ENCODE measurements around the gene BCAS3. TPM values are rescaled to one million over a fixed set of nuclear protein-coding genes. Genes with fewer than 3 reads are reported as not detected.

BCAS3 gene
- total RNA-seq, 1 experiment from 2014 or later = 14.3 TPM

DNA sequence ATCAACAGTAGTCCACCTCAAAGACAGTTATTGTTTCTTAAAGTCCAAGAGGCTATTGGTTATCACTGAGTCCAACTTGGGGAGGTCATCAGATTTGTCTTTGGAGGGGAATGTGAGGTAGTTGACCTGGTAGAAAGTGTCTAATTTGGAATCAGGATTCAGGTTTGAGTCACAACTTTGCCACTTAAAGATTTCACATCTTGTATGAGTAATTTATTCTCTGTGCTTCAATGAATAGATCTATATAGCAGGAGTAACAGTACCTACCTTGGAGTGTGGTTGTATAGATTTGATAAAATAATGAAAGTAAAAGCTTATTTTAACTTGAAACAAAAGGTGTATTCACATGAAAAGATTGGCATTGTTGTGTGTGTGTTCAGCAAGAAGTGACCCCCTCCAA, 602.7 kb downstream of the BCAS3 start:
- DNase-seq (ENCODE audit: low read depth in 1 of 2, low spot score in 2 of 2) = no peak
- H3K4me1 ChIP-seq (replicated peaks) = peaks cover 21% of the 10 kb centered on the region
- H3K9me3 ChIP-seq (replicated peaks) = no peaks in the 10 kb centered on the region; the same call in 1 of the 2 replicates
- no peak overlapping the region for H3K4me3 ChIP-seq
- H3K27me3 ChIP-seq (replicated peaks) = no peaks in the 10 kb centered on the region
- H3K36me3 ChIP-seq = no peaks in the 10 kb centered on the region
- no peak overlapping the region for H3K27ac ChIP-seq

DNA sequence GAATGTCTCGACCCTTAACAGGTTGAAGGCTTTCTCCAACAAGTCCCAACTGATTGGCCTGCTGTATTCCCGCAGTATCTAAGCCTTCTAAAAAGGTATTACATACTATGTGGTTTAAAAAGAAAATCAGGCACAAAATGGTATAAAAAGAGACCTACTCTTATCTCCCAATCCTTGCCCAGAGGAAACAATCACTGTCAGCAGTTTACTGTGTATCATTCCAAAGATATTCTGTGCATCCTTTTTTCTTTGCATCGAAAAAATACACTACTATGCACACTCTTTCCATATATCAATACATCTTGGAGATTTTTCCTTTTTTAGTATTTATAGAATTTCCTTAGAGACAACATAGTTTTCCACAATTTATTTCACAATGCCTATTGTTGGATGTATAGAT, 603.2 kb downstream of the BCAS3 start:
- no peak overlapping the region for H3K27ac ChIP-seq
- no peak for DNase-seq (ENCODE audit: low read depth in 1 of 2, low spot score in 2 of 2)
- H3K36me3 ChIP-seq = no peaks in the 10 kb centered on the region
- no peaks in the 10 kb centered on the region for H3K27me3 ChIP-seq (replicated peaks)
- H3K4me1 ChIP-seq (replicated peaks) = peaks cover 26% of the 10 kb centered on the region
- H3K4me3 ChIP-seq = no peak overlapping the region
- no peaks in the 10 kb centered on the region; the same call in 1 of the 2 replicates for H3K9me3 ChIP-seq (replicated peaks)

DNA sequence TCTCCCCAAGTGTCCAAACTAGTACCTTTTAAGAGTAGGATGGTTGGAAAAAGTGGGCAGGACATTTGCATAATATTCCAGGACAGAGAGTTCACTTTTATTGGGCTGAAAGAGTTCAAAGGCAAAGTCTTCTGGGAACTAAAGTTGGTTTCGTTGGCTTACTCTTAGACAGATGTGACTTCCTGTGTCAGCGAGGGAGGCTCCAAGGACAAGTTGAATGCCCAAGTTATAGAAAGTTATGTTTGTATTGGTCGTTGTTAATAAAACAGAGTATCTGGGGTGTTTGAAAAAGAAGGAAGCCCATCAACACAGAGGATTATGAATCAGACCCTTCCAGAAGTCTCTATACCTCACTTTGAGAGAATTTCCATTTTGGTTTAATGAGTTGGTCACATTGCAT, 604.7 kb downstream of the BCAS3 start:
- no peaks in the 10 kb centered on the region for H3K36me3 ChIP-seq
- no peak for DNase-seq (ENCODE audit: low read depth in 1 of 2, low spot score in 2 of 2)
- H3K27me3 ChIP-seq (replicated peaks) = no peaks in the 10 kb centered on the region
- peaks cover 35% of the 10 kb centered on the region for H3K4me1 ChIP-seq (replicated peaks)
- H3K27ac ChIP-seq = no peak overlapping the region
- no peak overlapping the region for H3K4me3 ChIP-seq
- no peaks in the 10 kb centered on the region; the same call in 1 of the 2 replicates for H3K9me3 ChIP-seq (replicated peaks)

DNA sequence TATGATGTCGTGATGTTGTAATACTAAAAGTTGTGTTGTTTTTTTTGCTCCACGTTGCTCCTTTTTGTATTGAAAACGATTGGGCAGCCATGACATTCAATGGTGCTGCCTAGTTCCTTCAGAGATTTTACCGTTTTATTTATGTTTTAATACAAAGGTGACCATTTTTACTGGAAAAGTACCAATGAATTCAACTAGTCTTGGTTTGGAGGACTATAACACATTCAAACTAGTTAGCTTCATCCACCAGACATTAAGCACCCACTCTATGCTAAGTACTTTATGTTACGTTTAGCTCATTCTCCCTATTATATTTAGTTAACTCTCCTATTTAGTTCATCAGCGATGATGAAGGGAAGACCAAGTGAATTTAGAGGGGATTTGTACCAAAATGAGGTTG, 605.4 kb downstream of the BCAS3 start:
- Histone ChIP-seq H3K27me3 (replicated peaks) (no peaks in the 10 kb centered on the region), H3K27ac (no peak overlapping the region), H3K4me1 (replicated peaks) (peaks cover 35% of the 10 kb centered on the region), H3K36me3 (no peaks in the 10 kb centered on the region), H3K4me3 (no peak overlapping the region), H3K9me3 (replicated peaks) (no peaks in the 10 kb centered on the region; the same call in 1 of the 2 replicates)
- no peak for DNase-seq (ENCODE audit: low read depth in 1 of 2, low spot score in 2 of 2)

DNA sequence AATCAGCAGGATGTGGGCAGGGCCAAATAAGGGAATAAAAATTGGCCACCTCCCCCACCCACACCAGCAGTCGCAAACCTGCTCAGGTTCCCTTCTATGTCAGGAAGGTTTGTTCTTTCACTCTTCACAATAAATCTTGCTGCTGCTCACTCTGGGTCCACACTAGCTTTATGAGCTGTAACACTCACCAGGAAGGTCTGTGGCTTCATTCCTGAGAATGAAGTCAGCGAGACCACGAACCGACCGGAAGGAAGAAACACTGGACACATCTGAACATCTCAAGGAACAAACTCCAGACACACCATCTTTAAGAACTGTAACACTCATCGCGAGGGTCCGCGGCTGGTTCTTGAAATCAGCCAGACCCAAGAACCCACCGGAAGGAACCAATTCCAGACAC, 606.5 kb downstream of the BCAS3 start:
- Histone ChIP-seq H3K27ac (peak overlapping the region; percentile 77), H3K4me3 (no peak overlapping the region), H3K4me1 (replicated peaks) (peaks cover 35% of the 10 kb centered on the region)

DNA sequence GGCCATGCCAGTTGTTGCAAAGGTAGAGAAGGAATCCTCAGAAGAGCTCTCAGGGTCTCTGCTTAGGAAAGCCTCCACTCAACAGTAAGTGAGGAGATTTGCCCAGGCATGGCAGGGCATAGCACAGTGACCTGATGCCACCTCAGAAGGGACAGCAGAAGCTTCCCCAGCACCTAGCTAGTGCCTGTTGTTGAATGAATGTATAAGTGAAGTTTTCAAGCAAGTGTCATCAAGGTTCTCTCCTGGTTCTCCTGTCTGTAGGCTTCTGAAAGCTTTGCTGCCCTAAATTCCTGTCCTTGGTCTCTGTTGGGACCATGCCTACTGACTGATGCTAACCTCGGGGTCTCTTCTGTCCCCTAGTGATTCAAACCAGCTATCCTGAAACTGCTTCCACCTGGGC, 607.1 kb downstream of the BCAS3 start:
- Histone ChIP-seq H3K4me1 (replicated peaks) (peaks cover 35% of the 10 kb centered on the region), H3K36me3 (no peaks in the 10 kb centered on the region), H3K27me3 (replicated peaks) (no peaks in the 10 kb centered on the region), H3K4me3 (no peak overlapping the region), H3K9me3 (replicated peaks) (peaks cover 2% of the 10 kb centered on the region; the same call in 1 of the 2 replicates), H3K27ac (peak overlapping the region; percentile 77)
- no peak for DNase-seq (ENCODE audit: low read depth in 1 of 2, low spot score in 2 of 2)

More for the DNA sequence above, 606.5 kb downstream of the BCAS3 start:
- H3K27me3 ChIP-seq (replicated peaks) = no peaks in the 10 kb centered on the region
- H3K36me3 ChIP-seq = no peaks in the 10 kb centered on the region
- peaks cover 2% of the 10 kb centered on the region; the same call in 1 of the 2 replicates for H3K9me3 ChIP-seq (replicated peaks)
- peak; percentile 79 to 80 for DNase-seq (ENCODE audit: low read depth in 1 of 2, low spot score in 2 of 2)

DNA sequence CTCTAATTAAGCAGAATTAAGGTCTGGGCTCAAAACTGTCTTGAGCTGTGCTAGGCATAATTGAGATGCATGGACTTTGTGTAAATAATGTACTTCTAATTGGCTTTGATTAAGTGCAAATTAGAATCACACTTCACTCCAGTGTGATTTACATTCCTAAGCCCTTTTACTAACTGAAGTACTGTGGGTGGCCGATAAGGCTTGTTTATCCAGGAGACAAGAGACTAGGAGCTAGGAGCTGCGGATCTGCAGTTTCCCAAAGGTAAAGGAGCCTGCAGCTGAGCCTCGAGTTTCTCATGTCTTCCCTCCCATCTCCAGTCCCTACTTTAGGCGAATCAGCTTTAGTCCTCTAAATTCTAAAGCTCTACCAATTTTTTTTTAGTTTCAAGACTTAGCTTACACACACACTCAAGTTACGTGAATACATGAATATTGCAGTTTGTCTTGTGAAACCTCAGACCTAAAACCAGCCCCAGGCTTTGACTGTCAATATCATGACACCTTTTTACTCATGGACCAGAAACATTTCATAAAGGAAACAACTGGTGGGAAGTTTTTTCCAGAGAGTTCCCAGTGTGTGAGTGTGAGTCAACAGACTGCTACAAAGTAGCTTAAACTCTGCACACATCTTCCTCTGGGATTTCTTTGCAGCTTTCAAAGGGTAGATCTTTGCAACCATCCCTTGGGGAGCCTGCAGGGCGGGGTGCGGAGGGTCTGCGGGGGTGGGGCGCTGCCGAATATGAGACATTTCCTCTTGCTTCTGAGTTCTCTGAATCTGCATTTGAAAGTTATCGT, 608.1 kb downstream of the BCAS3 start:
- peaks cover 2% of the 10 kb centered on the region; the same call in 1 of the 2 replicates for H3K9me3 ChIP-seq (replicated peaks)
- peak overlapping the region; percentile 77 for H3K27ac ChIP-seq
- H3K36me3 ChIP-seq = no peaks in the 10 kb centered on the region
- peak in 1 of 2 experiments; percentile 59 for DNase-seq (ENCODE audit: low read depth in 1 of 2, low spot score in 2 of 2)
- H3K4me1 ChIP-seq (replicated peaks) = peaks cover 35% of the 10 kb centered on the region
- no peaks in the 10 kb centered on the region for H3K27me3 ChIP-seq (replicated peaks)
- no peak overlapping the region for H3K4me3 ChIP-seq

DNA sequence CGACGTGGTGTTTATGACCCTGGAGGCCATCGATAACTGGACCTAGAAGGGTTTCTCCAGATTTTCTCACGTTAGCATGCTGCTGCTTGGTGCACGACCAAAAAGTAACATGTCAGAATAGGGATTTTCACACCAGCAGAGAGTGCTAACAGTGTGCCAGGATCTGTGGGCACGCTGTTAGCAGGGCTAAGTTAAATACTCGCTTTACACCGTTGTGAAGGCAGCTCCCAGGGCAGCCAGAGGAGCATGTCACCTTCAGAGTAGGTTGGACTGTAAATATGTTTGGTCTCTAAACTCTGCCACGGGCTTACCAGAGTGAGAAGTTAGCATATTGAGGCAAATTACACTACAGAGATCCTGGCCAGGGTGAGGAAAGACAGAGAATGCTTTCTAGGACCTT, 608.8 kb downstream of the BCAS3 start:
- Histone ChIP-seq H3K4me1 (replicated peaks) (peaks cover 35% of the 10 kb centered on the region), H3K36me3 (no peaks in the 10 kb centered on the region), H3K27ac (peak overlapping the region; percentile 77), H3K4me3 (no peak overlapping the region), H3K9me3 (replicated peaks) (peaks cover 2% of the 10 kb centered on the region; the same call in 1 of the 2 replicates), H3K27me3 (replicated peaks) (no peaks in the 10 kb centered on the region)
- no peak for DNase-seq (ENCODE audit: low read depth in 1 of 2, low spot score in 2 of 2)

DNA sequence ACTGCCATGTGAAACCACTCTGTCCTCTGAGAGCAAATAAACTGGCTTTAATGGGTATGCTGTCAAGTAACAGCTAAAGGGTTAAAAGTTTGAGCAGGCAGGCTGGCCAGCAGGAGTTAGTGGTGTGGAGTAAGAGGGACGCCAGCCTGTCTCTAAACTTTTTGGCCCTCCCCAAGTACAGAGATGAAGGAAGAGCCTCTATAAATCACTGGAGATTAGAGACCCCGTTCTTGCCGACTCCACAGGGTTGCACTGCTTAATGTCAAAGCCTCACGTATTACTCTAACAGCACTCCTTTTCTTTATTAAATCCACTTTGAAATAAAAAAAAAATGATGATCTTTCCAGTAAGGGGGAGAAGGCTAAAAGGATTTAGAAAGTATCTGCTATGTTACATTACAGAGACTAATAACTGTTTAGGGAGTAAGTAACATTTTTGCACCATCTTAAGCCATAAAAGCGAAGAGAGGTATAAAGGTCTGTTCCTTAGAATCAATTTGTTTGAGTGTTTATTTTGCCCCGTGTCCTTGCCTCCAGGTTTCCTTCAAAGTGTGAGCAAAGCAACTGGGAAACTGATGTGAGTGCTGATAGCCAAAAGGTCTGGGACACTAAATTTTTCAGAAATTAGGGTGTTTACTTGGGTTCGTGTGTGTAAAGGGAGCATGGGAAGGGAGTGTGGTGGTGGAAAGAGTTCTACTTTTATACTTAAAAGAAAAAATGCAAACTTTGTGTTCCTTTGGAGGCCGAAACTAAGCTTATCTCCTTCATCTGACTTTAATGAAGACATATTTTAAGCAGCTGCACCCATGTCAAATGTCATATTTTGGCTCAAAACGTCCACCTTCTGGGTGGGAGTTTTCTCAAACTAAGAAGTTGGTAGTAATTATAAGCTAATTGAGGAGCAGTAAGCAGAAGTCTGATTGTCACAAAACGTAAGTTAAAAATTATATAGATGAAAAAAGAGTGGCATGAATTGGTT, 612.0 kb downstream of the BCAS3 start:
- Histone ChIP-seq H3K27me3 (replicated peaks) (no peaks in the 10 kb centered on the region), H3K4me1 (replicated peaks) (peaks cover 28% of the 10 kb centered on the region), H3K4me3 (no peak overlapping the region), H3K9me3 (replicated peaks) (0 out of 2 replicates have a peak, but pooled peaks cover 2% of the 10 kb centered on the region), H3K36me3 (no peaks in the 10 kb centered on the region), H3K27ac (no peak overlapping the region)
- DNase-seq (ENCODE audit: low read depth in 1 of 2, low spot score in 2 of 2) = no peak

DNA sequence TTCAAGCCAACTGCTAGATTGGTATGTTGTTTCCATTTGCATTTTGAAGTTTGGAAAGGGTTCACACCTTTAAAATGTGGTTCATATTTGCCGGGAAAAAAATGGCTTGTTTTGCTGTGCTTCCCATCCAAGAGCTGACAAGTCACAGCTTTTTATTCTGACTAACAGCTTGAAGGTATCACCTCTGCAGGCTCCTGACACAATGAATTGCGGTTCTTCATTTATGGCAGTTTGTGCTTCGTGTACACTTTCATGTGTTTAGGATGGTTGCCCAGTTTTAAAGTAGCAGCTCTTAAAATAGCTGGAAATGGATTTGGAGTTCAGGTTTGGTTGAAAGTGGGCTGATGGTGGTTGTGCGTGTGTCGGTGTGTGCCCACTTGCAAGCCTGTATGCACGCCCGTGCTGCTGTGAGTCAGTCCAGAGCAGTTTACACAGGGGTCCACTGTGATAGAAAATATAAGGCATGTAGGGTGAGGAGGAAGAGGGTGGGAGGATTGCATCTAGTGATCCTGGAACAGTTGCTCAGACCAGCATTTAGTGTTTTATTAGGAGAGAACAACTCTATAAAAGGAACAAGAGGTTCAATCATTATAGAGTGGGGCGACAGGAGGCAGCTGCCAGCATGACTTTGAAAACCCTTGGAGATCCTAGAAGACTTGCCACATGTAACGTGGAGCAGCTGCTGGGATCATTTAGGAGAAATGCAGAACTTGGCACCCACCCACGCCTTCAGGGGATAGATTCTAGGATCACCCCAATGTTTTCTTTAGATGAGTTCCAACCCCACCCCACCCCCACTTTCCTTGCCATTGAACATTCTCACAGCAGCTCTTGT, 614.0 kb downstream of the BCAS3 start:
- Histone ChIP-seq H3K36me3 (no peaks in the 10 kb centered on the region), H3K4me3 (no peak overlapping the region), H3K4me1 (replicated peaks) (peaks cover 16% of the 10 kb centered on the region), H3K27me3 (replicated peaks) (no peaks in the 10 kb centered on the region), H3K27ac (no peak overlapping the region), H3K9me3 (replicated peaks) (0 out of 2 replicates have a peak, but pooled peaks cover 2% of the 10 kb centered on the region)
- DNase-seq (ENCODE audit: low read depth in 1 of 2, low spot score in 2 of 2) = no peak

DNA sequence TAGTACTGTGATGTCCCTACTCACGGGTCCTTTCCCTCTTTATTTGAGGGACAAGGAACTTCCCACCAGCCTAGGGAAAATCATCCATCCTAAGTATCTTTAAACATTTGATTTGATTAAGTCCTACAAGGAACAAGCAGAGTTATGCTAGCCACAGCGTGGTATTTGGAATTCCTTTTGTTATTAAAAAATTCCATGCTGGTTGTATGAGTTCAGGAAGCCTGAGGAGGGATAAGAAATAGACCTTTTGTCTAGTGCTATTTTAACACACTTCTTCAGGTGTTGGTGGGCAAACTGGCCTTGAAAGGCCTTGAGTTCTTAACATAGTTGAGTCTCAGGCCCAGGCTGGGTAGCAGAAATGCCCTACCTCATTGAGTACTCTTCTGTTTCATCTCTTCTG, 616.6 kb downstream of the BCAS3 start:
- peaks cover 15% of the 10 kb centered on the region for H3K4me1 ChIP-seq (replicated peaks)
- no peak overlapping the region for H3K4me3 ChIP-seq
- H3K27ac ChIP-seq = peak overlapping the region; percentile 55
- no peaks in the 10 kb centered on the region for H3K36me3 ChIP-seq
- no peaks in the 10 kb centered on the region for H3K9me3 ChIP-seq (replicated peaks)
- no peaks in the 10 kb centered on the region for H3K27me3 ChIP-seq (replicated peaks)
- peak in 1 of 2 experiments; percentile 23 for DNase-seq (ENCODE audit: low read depth in 1 of 2, low spot score in 2 of 2)

DNA sequence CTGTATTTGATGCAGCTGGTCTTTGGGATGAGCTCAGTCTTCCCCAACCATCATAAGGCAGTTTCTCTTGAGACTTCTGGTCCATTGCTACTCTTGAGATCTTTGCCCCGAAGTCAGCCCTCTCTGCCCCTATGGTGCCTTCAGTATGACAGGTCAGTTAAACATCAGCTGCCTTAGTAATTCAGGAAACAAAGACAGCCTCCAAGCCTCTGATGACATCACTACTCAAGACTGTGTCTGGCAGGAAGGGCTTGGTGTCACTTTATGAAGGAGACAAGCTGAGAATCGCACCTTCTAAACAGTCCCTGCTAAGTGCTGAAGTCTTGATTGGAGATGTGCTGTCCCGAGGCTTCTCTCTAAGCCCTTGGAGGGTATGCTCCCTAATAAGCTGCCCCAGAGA, 617.1 kb downstream of the BCAS3 start:
- Histone ChIP-seq H3K4me3 (no peak overlapping the region), H3K36me3 (no peaks in the 10 kb centered on the region), H3K9me3 (replicated peaks) (no peaks in the 10 kb centered on the region), H3K4me1 (replicated peaks) (peaks cover 15% of the 10 kb centered on the region), H3K27me3 (replicated peaks) (no peaks in the 10 kb centered on the region), H3K27ac (peak overlapping the region; percentile 55)
- peak; percentile 66 to 74 for DNase-seq (ENCODE audit: low read depth in 1 of 2, low spot score in 2 of 2)

DNA sequence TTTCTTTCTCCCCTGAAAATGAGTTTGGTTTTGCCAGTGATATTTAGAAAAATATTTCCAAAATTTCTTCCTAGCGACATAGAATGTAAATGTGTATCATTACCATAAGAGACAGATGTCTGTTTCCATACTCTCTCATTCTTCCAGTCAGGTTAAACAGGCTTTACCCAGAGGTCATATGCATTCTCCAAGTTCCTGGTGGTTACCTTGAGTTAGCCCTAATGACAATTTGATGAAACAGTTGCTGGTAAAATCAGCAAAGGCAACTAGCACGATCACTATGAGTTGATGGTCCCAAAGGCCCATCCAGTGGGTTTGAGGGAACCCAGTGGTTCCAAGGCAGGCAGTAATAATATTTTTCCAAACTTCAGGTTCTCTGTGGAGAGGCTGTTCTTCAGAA, 618.4 kb downstream of the BCAS3 start:
- H3K4me3 ChIP-seq = no peak overlapping the region
- DNase-seq (ENCODE audit: low read depth in 1 of 2, low spot score in 2 of 2) = no peak
- no peak overlapping the region for H3K27ac ChIP-seq
- no peaks in the 10 kb centered on the region for H3K36me3 ChIP-seq
- H3K9me3 ChIP-seq (replicated peaks) = no peaks in the 10 kb centered on the region
- H3K27me3 ChIP-seq (replicated peaks) = no peaks in the 10 kb centered on the region
- H3K4me1 ChIP-seq (replicated peaks) = peaks cover 15% of the 10 kb centered on the region

Measured in SJSA1 (cell line).